Ishikawa (cell line): ENCODE data around the gene KRTAP22-1.

Source experiments
- CEBPB ChIP-seq: IDR thresholded peaks from 2 replicates; pipeline ENCODE4 v1.6.1; 2012
- CREB1 ChIP-seq: IDR thresholded peaks from 2 replicates; pipeline ENCODE4 v1.6.1; 2012; ENCODE audit warnings: low read depth
- EGR1 ChIP-seq: IDR thresholded peaks from 2 replicates; pipeline ENCODE4 v1.6.1; 2012
- EP300 ChIP-seq: IDR thresholded peaks from 2 replicates; pipeline ENCODE4 v1.6.1; 2012; ENCODE audit warnings: borderline replicate concordance
- FOXM1 ChIP-seq: IDR thresholded peaks from 2 replicates; pipeline ENCODE4 v1.6.1; 2012; ENCODE audit warnings: low read depth, borderline replicate concordance
- NFIC ChIP-seq: IDR thresholded peaks from 2 replicates; pipeline ENCODE4 v1.6.1; 2012
- RAD21 ChIP-seq: IDR thresholded peaks from 2 replicates; pipeline ENCODE4 v1.6.1; 2012; ENCODE audit warnings: low read depth
- TAF1 ChIP-seq: IDR thresholded peaks from 2 replicates; pipeline ENCODE4 v1.6.1; 2012; ENCODE audit warnings: low read depth, mild to moderate bottlenecking
- TCF12 ChIP-seq: IDR thresholded peaks from 2 replicates; pipeline ENCODE4 v1.6.1; 2012; ENCODE audit warnings: low read depth
- TEAD4 ChIP-seq: IDR thresholded peaks from 2 replicates; pipeline ENCODE4 v1.6.1; 2012
- YY1 ChIP-seq: IDR thresholded peaks from 2 replicates; pipeline ENCODE4 v1.6.1; 2012; ENCODE audit warnings: low read depth
- ZBTB7A ChIP-seq: IDR thresholded peaks from 2 replicates; pipeline ENCODE4 v1.6.1; 2012; ENCODE audit warnings: low read depth
- TF ChIP-seq, protein P1 (sequence below): IDR thresholded peaks from 2 replicates; pipeline ENCODE4 v1.6.1; 2012
- TF ChIP-seq, protein P2 (sequence below): IDR thresholded peaks from 2 replicates; pipeline ENCODE4 v1.6.1; 2012; ENCODE audit warnings: low read depth, mild to moderate bottlenecking
- TF ChIP-seq, protein P3 (sequence below): IDR thresholded peaks from 2 replicates; pipeline ENCODE4 v1.6.1; 2012

The KRTAP22-1 gene

DNA sequence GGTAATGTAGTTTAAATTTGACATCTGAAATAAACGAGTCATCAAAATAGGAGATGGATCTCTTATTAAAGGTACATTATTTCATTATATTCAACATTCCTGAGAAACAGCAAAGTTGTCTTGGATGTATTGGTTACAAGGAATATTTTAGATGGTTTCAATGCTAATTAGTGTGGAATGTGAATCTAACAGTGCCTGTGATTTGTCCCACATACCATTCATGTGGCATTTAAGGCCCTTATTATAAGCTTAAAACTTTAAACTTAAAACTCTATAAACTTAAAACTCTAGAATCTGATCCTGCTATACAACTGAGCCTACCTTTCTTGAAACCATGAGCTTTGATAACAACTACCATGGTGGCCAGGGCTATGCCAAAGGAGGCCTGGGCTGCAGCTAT lies at the start of gene KRTAP22-1:
TSS of gene KRTAP22-1 (plus strand) at position 301 of the 400 bp plus-strand sequence.
- TF ChIP-seq FOXM1, result no peak
- no peak for TF ChIP-seq CREB1
- no peak for TF ChIP-seq YY1
- no peak for TF ChIP-seq TEAD4
- TF ChIP-seq CEBPB, result no peak
- TF ChIP-seq NFIC, result no peak
- TF ChIP-seq, protein P1, sequence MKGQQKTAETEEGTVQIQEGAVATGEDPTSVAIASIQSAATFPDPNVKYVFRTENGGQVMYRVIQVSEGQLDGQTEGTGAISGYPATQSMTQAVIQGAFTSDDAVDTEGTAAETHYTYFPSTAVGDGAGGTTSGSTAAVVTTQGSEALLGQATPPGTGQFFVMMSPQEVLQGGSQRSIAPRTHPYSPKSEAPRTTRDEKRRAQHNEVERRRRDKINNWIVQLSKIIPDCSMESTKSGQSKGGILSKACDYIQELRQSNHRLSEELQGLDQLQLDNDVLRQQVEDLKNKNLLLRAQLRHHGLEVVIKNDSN, result no peak
- TF ChIP-seq, protein P2, sequence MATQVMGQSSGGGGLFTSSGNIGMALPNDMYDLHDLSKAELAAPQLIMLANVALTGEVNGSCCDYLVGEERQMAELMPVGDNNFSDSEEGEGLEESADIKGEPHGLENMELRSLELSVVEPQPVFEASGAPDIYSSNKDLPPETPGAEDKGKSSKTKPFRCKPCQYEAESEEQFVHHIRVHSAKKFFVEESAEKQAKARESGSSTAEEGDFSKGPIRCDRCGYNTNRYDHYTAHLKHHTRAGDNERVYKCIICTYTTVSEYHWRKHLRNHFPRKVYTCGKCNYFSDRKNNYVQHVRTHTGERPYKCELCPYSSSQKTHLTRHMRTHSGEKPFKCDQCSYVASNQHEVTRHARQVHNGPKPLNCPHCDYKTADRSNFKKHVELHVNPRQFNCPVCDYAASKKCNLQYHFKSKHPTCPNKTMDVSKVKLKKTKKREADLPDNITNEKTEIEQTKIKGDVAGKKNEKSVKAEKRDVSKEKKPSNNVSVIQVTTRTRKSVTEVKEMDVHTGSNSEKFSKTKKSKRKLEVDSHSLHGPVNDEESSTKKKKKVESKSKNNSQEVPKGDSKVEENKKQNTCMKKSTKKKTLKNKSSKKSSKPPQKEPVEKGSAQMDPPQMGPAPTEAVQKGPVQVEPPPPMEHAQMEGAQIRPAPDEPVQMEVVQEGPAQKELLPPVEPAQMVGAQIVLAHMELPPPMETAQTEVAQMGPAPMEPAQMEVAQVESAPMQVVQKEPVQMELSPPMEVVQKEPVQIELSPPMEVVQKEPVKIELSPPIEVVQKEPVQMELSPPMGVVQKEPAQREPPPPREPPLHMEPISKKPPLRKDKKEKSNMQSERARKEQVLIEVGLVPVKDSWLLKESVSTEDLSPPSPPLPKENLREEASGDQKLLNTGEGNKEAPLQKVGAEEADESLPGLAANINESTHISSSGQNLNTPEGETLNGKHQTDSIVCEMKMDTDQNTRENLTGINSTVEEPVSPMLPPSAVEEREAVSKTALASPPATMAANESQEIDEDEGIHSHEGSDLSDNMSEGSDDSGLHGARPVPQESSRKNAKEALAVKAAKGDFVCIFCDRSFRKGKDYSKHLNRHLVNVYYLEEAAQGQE, result no peak

DNA sequence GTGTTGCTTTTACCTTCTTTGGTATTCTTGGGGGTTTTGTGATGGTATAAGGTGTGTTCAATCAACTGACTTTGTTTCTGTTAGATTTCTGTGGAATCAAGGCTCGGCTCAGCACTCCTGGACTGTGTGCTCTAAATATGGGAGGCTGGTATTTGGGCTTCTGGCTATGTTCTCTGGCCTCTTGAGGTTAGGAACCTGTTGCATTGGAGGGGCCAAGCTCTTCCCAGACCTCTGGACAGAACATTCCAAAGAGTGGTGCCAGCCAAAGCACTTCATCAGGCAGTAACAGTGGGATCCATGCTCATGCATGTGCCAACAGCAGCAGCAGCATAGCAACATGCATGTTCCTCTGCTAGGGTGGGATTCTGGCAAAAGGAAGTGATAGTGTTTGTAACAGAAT lies 48.1 kb upstream of the KRTAP22-1 start:
- TF ChIP-seq, protein P2, result no peak
- no peak for TF ChIP-seq TEAD4
- TF ChIP-seq TAF1, result no peak
- no peak for TF ChIP-seq NFIC
- no peak for TF ChIP-seq EP300
- no peak for TF ChIP-seq RAD21
- TF ChIP-seq FOXM1, result no peak
- TF ChIP-seq EGR1, result no peak
- TF ChIP-seq, protein P1, result no peak
- no peak for TF ChIP-seq CREB1
- no peak for TF ChIP-seq ZBTB7A
- no peak for TF ChIP-seq TCF12
- no peak for TF ChIP-seq YY1
- TF ChIP-seq, protein P3, sequence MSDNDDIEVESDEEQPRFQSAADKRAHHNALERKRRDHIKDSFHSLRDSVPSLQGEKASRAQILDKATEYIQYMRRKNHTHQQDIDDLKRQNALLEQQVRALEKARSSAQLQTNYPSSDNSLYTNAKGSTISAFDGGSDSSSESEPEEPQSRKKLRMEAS, result no peak

DNA sequence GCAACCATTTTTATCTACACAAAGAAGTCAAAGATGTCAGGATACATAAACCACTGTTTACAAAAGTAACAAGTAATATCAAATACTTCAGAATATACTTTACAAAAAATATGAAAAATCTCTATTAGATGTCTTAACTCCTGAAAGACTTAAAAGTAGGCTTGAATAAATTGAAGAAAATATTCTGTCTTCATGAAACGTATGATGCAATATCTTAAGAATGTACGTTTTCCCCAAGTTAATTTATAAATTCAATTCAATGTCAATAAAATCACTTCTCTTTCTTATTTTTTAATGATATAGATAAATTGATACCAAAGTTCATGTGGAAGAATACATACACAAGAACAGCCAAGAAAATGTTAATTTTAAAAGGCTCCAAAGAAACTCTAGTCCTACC lies 45.8 kb upstream of the KRTAP22-1 start:
- TF ChIP-seq EP300 (no peak), CEBPB (no peak), YY1 (no peak), TEAD4 (no peak), RAD21 (no peak), TAF1 (no peak), ZBTB7A (no peak), NFIC (no peak), CREB1 (no peak)
- TF ChIP-seq, protein P2, result no peak
- TF ChIP-seq, protein P3, result no peak
- TF ChIP-seq, protein P1, result no peak

DNA sequence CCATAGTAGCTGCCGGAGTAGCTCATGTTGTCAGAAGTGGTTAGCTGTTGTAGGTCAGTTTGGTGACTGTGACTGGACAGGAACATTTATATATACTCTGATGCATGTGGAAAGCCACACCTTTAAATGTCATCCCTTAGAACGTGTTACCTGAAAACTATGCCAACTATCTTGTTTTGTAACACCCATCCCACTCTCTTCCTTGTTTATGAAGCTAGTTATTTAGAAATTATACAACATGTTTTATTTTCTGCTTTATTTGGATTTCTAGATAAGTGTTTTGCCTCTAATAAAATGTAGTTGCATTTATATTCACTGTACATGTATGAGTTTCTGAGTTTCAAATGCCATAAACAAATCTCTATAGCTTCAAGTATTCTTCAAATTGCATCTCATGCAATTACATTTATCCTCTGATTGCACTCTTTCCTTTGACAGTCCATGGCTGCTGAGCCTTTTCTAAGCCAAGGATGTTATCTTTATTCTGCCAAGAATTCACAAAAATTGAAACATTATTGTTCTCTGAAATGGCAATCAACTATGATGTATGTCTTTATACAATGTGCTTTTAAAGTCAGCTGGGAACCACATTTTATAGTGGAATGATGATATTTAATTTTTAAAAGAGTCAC lies 39.5 kb upstream of the KRTAP22-1 start, which contains the start of gene KRTAP19-7:
TSS of gene KRTAP19-7 (minus strand) at position 51 of the 632 bp plus-strand sequence. CDS start at position 26, 25 bp downstream.
- TF ChIP-seq, protein P3, result no peak
- TF ChIP-seq EP300 (no peak), ZBTB7A (no peak)
